SH-SY5Y (cell line): ENCODE data around the gene HAPLN2.

ENCODE experiments used
- GATA2 ChIP-seq: IDR thresholded peaks from 2 replicates; pipeline ENCODE4 v1.6.1; 2011; ENCODE audit warnings: mild to moderate bottlenecking, low read depth, low read length
- GATA3 ChIP-seq: IDR thresholded peaks from 2 replicates; pipeline ENCODE4 v1.6.1; 2011; ENCODE audit warnings: low read depth, mild to moderate bottlenecking, low read length, moderate library complexity

DNA sequence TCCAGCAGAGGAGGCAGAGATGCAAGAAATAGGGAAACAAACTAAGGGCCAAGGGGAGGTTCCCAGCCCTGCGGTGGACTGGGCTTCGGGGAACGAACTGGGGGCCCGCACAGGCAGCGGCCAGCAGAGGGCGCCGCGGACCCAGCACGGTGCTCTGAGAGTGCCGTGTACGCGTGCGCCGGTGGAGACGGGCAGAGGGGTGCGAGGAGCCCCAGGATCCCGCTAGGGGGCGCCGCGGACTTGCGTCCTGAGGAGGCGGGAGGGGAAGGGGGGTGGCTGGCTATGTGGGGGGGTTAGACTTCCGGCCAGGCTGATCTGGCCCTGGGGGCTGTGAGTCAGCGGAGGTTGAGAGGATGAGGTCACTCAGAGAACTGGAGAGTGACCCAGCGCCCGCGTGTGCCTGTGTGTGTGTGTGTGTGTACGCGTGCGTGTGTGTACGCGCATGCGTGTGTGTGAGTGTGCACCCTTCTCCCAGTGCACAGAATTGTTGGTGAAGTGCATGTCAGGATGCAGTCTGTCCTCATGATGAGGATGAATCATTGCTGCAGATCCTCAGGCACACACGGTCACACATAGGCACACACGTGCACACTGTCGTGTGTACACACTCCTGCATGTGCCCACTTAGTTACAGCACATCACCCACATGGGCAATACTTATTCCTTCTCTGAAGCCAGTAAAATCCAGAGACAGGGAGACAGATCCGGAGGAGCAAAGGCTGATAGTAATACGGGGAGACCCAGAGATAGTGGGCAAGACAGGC lies 41.0 kb downstream of the HAPLN2 start:
- TF ChIP-seq GATA2 = no peak
- TF ChIP-seq GATA3 = no peak
